Measurements from ENCODE around the gene ARHGAP4.

DNA sequence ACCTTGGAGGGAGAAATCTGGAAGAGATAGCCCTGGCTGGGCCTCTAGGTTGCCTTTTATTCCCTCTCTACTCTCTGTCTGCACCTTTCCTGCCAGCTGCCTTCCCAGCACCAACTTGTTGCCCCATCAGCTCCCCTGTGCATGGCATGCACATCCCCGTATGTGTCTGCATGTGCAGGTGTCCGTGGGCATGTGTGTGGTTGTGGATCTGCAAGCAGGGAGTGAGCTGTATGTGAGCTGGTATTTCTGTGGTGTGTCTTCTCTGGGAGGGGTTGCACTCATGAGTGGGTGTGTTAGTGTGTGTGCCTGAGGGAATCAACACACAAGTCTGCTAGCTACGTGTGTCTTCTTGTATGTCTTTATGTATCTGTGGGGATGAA lies 50.0 kb downstream of the ARHGAP4 start:
- TF ChIP-seq EP300 (IDR thresholded peaks at IDR 0.05) (no peak), POLR2A (IDR thresholded peaks at IDR 0.05) (no peak)
- TF ChIP-seq, protein P1, sequence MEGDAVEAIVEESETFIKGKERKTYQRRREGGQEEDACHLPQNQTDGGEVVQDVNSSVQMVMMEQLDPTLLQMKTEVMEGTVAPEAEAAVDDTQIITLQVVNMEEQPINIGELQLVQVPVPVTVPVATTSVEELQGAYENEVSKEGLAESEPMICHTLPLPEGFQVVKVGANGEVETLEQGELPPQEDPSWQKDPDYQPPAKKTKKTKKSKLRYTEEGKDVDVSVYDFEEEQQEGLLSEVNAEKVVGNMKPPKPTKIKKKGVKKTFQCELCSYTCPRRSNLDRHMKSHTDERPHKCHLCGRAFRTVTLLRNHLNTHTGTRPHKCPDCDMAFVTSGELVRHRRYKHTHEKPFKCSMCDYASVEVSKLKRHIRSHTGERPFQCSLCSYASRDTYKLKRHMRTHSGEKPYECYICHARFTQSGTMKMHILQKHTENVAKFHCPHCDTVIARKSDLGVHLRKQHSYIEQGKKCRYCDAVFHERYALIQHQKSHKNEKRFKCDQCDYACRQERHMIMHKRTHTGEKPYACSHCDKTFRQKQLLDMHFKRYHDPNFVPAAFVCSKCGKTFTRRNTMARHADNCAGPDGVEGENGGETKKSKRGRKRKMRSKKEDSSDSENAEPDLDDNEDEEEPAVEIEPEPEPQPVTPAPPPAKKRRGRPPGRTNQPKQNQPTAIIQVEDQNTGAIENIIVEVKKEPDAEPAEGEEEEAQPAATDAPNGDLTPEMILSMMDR (IDR thresholded peaks at IDR 0.05), result no peak

Data from upper lobe of left lung (tissue), 4 donors.